ENCODE results near the gene MYBBP1A.

- TF ChIP-seq CTCF (conservative IDR thresholded peaks at IDR 0.05; ENCODE audit: low read depth in 2 of 2) (no peak), POLR2AphosphoS5 (IDR thresholded peaks at IDR 0.05; ENCODE audit: low read depth) (no peak), JUNB (IDR thresholded peaks at IDR 0.05; ENCODE audit: unreplicated experiment) (no peak), EZH2 (IDR thresholded peaks at IDR 0.05; ENCODE audit: low read depth, unreplicated experiment) (no peak), REST (IDR thresholded peaks at IDR 0.05; ENCODE audit: unreplicated experiment) (no peak), CREB1 (CRISPR knock-in tag; IDR thresholded peaks at IDR 0.05; ENCODE audit: low read depth) (no peak), EZH2phosphoT487 (IDR thresholded peaks at IDR 0.05; ENCODE audit: unreplicated experiment) (no peak), STAT1 (IDR thresholded peaks at IDR 0.05; ENCODE audit: unreplicated experiment) (no peak), NANOG (IDR thresholded peaks at IDR 0.05; ENCODE audit: borderline replicate concordance) (no peak), ZNF114 (CRISPR knock-in tag; IDR thresholded peaks at IDR 0.05) (no peak)
Observed at GRCh38 chr17:4560421-4560820, 5.2 kb upstream of the MYBBP1A start, which contains the start of gene GGT6.
